ENCODE data around the gene RPL13. TPM values are rescaled to one million over a fixed set of nuclear protein-coding genes. Genes with fewer than 3 reads are reported as not detected.

RPL13 gene
- total and polyA plus RNA-seq, 2 of the 13 experiments (the other 11 are each of a cell fraction or from before 2014, with no cell fraction given), result 2,988 to 4,411 TPM

GRCh38 chr16:89572073-89572484, 11.6 kb downstream of the RPL13 start (continued):
- TF ChIP-seq ZBTB10 (CRISPR knock-in tag; IDR thresholded peaks at IDR 0.05; ENCODE audit: borderline replicate concordance), result no peak
- TF ChIP-seq BHLHE40 (IDR thresholded peaks at IDR 0.05; ENCODE audit: low read length), result 0 out of 2 replicates have a peak, but pooled peaks have one; percentile 46
- 0 out of 2 replicates have a peak, but pooled peaks have one; percentile 30 for TF ChIP-seq MXD3 (CRISPR knock-in tag; IDR thresholded peaks at IDR 0.05)
- no peak for TF ChIP-seq USF2 (IDR thresholded peaks at IDR 0.05; ENCODE audit: low read depth, low read length)
- TF ChIP-seq USF2 (CRISPR knock-in tag; IDR thresholded peaks at IDR 0.05; ENCODE audit: borderline replicate concordance), result no peak
- TF ChIP-seq PHF8 (CRISPR knock-in tag; IDR thresholded peaks at IDR 0.05), result no peak
- TF ChIP-seq ZNF142 (CRISPR knock-in tag; IDR thresholded peaks at IDR 0.05), result no peak
- TF ChIP-seq NFE2L1 (CRISPR knock-in tag; IDR thresholded peaks at IDR 0.05; ENCODE audit: borderline replicate concordance), result 0 out of 2 replicates have a peak, but pooled peaks have one; percentile 65
- no peak for TF ChIP-seq ZNF20 (CRISPR knock-in tag; IDR thresholded peaks at IDR 0.05)
- TF ChIP-seq ZNF547 (CRISPR knock-in tag; IDR thresholded peaks at IDR 0.05), result no peak
- TF ChIP-seq HOXD1 (CRISPR knock-in tag; IDR thresholded peaks at IDR 0.05), result no peak
- no peak for TF ChIP-seq HNRNPL (IDR thresholded peaks at IDR 0.05; ENCODE audit: low read depth, low read length)
- peak; percentile 70; the same call in 1 of the 2 replicates for TF ChIP-seq ZBTB38 (CRISPR knock-in tag; IDR thresholded peaks at IDR 0.05)
- no peak for TF ChIP-seq ELF1 (CRISPR knock-in tag; IDR thresholded peaks at IDR 0.05)
- no peak for TF ChIP-seq GTF2F1 (IDR thresholded peaks at IDR 0.05; ENCODE audit: low read length)
- no peak for TF ChIP-seq ZNF839 (CRISPR knock-in tag; IDR thresholded peaks at IDR 0.05; ENCODE audit: borderline replicate concordance)
- TF ChIP-seq TBP (CRISPR knock-in tag; IDR thresholded peaks at IDR 0.05), result no peak
- 0 out of 2 replicates have a peak, but pooled peaks have one; percentile 68 for TF ChIP-seq ZNF10 (CRISPR knock-in tag; IDR thresholded peaks at IDR 0.05; ENCODE audit: borderline replicate concordance, low read depth)
- no peak for TF ChIP-seq WIZ (CRISPR knock-in tag; IDR thresholded peaks at IDR 0.05)
- no peak for TF ChIP-seq SRSF9 (IDR thresholded peaks at IDR 0.05; ENCODE audit: borderline replicate concordance, insufficient read depth, low read depth, low read length, poor library complexity, severe bottlenecking)
- no peak for TF ChIP-seq SIN3B (IDR thresholded peaks at IDR 0.05; ENCODE audit: low read length)
